ENCODE measurements around the gene FGD2.

FGD2 gene

DNA sequence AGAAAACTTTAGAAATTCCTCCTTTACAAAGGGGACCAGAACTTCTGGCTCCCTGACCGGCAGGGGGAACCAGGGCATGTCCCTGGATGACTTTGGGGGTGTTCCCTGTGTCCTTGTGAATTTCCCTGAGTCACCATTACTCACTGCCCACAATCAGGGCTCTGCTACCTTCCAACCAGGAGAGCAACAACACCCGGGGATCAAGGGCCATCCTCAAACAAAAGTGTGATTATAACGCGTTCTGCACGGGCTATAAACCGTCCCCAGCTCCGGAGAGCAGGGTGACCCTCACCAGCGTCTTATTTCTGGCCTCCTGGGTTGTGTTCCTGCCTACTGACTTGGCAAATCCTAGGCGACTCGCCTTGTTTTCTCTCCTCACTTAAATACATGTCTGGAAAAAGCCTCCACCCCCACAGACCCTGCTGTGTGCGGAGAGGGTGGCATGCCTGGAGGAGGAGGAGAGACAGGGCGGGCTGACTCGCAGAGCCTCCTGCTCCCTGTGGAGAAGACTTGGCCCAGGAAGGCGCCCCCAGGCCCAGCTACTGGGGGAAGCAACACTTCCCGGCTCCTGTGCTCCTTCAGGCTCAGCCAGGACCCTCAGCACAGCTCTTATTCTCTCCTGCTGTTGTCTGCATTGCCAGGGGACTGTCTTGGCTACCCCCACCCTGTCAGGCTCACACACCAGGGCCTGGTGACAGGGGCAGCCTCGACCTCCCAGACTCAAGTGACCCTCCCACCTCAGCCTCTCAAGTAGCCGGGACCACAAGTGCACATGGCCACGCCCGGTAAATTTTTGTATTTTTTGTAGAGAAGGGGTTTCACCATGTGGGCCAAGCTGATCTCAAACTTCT lies 54.1 kb downstream of the FGD2 start:
- DNase-seq, result no peak

- no peak for DNase-seq
Observed at GRCh38 chr6:37060195-37060559, 54.7 kb downstream of the FGD2 start.

GRCh38 chr6:37061157-37061804 lies 55.8 kb downstream of the FGD2 start:
- no peak for DNase-seq

DNA sequence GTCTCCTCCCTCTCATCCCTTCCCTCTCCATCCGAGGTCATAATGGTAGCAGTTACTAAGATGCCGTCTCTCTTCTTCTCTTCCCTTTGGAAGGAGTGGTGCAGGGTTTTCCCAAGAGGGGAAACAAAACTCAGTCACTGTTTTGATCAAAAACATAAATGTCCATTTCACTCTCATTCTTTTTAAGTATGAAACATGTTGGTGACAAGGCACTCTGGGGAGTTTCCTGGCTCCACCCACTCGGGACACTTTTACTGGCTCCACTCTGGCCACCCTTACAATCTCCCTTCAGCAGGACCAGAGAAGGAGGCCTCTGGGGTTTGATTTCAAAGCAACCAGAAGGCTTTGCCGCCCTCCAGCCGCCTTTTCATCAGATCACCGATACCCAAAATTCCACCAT lies 57.0 kb downstream of the FGD2 start:
- DNase-seq, result no peak

DNA sequence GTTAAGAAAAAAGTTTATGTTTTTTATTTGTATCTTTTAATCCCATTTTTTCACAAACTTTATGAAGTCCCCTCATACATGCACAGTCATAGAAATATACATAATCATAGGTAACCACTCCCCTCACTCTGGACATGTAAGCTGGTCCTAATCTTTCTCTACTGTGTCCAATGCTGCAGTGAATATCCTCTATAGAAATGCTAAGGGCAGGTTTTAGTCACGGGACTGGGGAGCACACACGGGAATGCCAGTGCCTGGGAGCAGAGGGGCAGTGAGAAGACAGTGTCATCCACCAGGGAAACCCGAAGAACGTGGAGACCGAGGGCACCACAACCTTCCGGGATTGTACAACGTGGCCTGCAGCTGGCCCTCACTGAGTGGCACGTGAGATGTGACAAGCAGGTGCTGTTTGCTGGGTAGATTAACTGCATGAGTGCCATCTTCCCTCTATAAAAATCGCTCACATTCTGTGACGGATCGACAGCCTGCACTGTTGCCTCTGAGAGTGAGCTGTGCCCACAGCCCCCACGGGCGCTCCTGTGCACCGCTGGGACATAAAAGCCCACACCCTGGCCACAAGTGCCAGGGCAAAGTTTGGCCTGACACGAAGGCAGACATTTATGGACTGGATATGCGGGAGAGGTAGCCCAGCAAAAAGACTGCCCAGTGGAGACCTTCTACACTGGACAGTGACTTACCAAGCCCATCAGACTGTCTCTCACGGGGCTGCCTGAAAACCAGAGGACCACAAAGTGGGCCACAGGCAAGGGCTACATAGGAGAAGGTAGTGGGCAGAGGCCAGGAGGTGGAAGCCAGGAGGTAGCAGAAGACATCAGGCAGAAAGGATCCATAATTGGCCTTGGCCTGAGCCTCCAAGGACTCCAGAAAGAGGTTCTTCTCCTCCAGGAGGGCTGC lies 63.2 kb downstream of the FGD2 start:
- no peak for DNase-seq

- DNase-seq, result no peak
Observed at GRCh38 chr6:37069639-37070038, 64.2 kb downstream of the FGD2 start.

- no peak for DNase-seq
Observed at GRCh38 chr6:37072526-37072925, 67.1 kb downstream of the FGD2 start.

- no peak for DNase-seq
Observed at GRCh38 chr6:37074053-37074827, 68.8 kb downstream of the FGD2 start.

GRCh38 chr6:37077191-37077904 lies 71.9 kb downstream of the FGD2 start:
- DNase-seq, result no peak

GRCh38 chr6:37077905-37078296 lies 72.4 kb downstream of the FGD2 start:
- DNase-seq, result no peak

Measured in stimulated activated CD4-positive, alpha-beta T cell treated with anti-CD3 and anti-CD28 coated beads, Interleukin-12 subunit alpha, Interleukin-12 subunit beta, amount 100 ng/mL, for 4 hours (primary cell).